ENCODE measurements around the gene C2orf78.

DNA sequence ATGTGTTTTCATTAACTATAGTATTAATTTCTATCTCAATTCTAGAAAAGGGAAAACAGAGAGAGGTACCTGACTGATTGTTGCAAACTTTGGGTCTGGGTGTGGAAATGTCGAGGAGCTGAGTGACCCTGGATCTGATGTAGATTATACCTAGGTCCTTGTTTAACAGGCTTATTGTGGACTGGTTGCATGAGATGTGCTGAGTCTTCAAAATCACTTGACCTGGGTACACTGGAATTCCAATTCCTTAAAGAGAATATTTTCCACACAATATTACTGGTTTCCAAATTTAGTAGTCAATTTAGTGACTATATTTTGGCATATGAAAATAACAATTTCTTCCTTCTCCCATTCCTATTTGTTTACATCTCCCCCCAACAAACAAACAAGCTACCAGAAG, 17.6 kb upstream of the C2orf78 start:
- no peak for TF ChIP-seq POLR2A (IDR thresholded peaks at IDR 0.05)
- TF ChIP-seq, protein P1, sequence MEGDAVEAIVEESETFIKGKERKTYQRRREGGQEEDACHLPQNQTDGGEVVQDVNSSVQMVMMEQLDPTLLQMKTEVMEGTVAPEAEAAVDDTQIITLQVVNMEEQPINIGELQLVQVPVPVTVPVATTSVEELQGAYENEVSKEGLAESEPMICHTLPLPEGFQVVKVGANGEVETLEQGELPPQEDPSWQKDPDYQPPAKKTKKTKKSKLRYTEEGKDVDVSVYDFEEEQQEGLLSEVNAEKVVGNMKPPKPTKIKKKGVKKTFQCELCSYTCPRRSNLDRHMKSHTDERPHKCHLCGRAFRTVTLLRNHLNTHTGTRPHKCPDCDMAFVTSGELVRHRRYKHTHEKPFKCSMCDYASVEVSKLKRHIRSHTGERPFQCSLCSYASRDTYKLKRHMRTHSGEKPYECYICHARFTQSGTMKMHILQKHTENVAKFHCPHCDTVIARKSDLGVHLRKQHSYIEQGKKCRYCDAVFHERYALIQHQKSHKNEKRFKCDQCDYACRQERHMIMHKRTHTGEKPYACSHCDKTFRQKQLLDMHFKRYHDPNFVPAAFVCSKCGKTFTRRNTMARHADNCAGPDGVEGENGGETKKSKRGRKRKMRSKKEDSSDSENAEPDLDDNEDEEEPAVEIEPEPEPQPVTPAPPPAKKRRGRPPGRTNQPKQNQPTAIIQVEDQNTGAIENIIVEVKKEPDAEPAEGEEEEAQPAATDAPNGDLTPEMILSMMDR (IDR thresholded peaks at IDR 0.05), result no peak

All from sigmoid colon (tissue), 3 donors.